ENCODE data around the gene KXD1.
"Not testable (repeated sequence)": the region's sequence is repeated elsewhere in the genome, so short reads cannot be mapped to it uniquely, and the experiment has no call there.

The KXD1 gene
- total RNA-seq: 52.9 reads per million, percentile 69 among the genes with 10 or more reads in this experiment

- DNase-seq: peak; percentile 98
Observed at GRCh38 chr19:18557411-18558201, at the start of gene KXD1. TSS of gene KXD1 (plus strand) at chr19:18557870. CDS start at chr19:18562057, 4,187 bp downstream.

- DNase-seq: no peak
Observed at GRCh38 chr19:18508585-18508984, 49.1 kb upstream of the KXD1 start.

- no peak for DNase-seq
Observed at GRCh38 chr19:18510216-18510615, 47.5 kb upstream of the KXD1 start.

- DNase-seq: no peak
Observed at GRCh38 chr19:18513868-18514267, 43.8 kb upstream of the KXD1 start.

GRCh38 chr19:18514800-18515682, 42.6 kb upstream of the KXD1 start:
- peak; percentile 29 for DNase-seq

GRCh38 chr19:18515959-18516358, 41.7 kb upstream of the KXD1 start:
- DNase-seq: no peak

- DNase-seq: no peak
Observed at GRCh38 chr19:18517606-18518005, 40.1 kb upstream of the KXD1 start.

- no peak for DNase-seq
Observed at GRCh38 chr19:18518639-18519038, 39.0 kb upstream of the KXD1 start.

GRCh38 chr19:18519962-18520847, 37.5 kb upstream of the KXD1 start:
- peak; percentile 50 for DNase-seq

- DNase-seq: peak; percentile 16
Observed at GRCh38 chr19:18520848-18521691, 36.6 kb upstream of the KXD1 start.

- no peak for DNase-seq
Observed at GRCh38 chr19:18521692-18522123, 36.0 kb upstream of the KXD1 start, which contains the start of gene ELL. TSS of gene ELL (minus strand) at chr19:18522070. CDS start at chr19:18522055, 15 bp downstream.

GRCh38 chr19:18522124-18522861, 35.4 kb upstream of the KXD1 start:
- peak; percentile 100 for DNase-seq

GRCh38 chr19:18522862-18523440, 34.7 kb upstream of the KXD1 start:
- DNase-seq: not testable (repeated sequence)

GRCh38 chr19:18523841-18524240, 33.8 kb upstream of the KXD1 start:
- no peak for DNase-seq

GRCh38 chr19:18526316-18526715, 31.4 kb upstream of the KXD1 start:
- DNase-seq: no peak

- DNase-seq: no peak
Observed at GRCh38 chr19:18529782-18530181, 27.9 kb upstream of the KXD1 start.

- no peak for DNase-seq
Observed at GRCh38 chr19:18531485-18531884, 26.2 kb upstream of the KXD1 start.

GRCh38 chr19:18532168-18532890, 25.3 kb upstream of the KXD1 start:
- no peak for DNase-seq

GRCh38 chr19:18533058-18533457, 24.6 kb upstream of the KXD1 start:
- DNase-seq: no peak

- no peak for DNase-seq
Observed at GRCh38 chr19:18536475-18536874, 21.2 kb upstream of the KXD1 start.

Measured in effector CD4-positive, alpha-beta T cell (primary cell).